HG03139 (cell line): ENCODE data around the gene PTGES.

ENCODE experiments used
- ATAC-seq: cut with Tn5 transposase; IDR thresholded peaks from one replicate; pipeline ENCODE4 v1.9.1; 2021; ENCODE audit not compliant: unreplicated experiment

Gene PTGES

DNA sequence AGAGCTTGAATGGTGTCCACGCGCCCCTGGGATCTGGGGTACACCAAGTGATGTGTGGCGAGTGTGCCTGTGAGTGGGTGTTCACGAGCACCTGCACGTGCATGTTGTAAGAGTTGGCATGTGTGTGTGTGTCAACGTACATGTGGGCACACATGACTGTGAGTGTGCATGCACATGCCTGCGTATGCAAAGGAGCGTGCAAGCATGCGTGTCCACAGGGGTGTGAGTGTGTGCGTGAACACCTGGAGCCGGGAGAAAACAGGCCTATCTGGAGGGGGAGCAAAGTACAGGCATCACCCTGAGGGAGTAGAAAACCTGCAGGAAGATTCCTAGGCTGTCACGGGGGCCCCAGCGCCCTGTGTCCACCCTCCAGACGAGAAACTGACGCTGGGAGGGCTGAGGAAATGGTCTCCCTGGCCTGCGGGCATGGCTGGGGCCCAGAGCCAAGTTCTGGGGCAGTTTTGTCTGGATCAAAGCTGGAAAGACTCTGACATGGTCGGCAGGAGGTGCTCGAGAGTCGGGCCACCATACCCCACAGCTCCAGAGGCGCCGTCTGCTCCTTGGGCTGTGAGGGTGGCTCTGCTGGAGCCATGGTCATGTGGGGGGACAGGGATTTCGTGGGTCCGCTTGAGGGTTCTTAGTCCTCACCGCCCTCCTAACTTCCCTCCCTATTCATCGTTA, 31.8 kb downstream of the PTGES start:
- ATAC-seq = no peak

DNA sequence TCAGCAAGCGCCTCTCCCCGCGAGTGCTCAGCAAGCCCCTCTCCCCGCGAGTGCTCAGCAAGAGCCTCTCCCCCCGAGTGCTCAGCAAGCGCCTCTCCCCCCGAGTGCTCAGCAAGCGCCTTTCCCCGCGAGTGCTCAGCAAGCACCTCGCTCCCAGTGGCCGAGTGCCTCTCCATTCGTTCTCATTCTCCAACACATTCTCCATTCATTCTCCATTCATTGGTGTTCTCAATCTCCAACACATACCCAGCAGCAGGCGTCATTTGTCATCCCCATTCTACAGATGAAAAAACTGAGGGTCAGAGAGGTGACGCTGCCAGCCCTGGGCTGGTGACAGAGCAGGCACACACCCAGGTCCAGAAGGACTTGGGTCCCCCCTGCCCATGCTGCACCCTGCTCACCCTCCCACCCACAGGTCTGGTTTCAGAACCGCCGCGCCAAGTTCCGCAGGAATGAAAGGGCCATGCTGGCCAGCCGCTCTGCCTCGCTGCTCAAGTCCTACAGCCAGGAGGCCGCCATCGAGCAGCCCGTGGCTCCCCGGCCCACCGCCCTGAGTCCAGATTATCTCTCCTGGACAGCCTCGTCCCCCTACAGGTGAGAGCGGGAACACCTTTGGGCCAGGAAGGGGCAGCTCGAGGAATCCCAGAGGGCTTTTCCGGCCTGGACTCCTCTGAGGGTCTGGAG, 32.5 kb downstream of the PTGES start:
- ATAC-seq = no peak

DNA sequence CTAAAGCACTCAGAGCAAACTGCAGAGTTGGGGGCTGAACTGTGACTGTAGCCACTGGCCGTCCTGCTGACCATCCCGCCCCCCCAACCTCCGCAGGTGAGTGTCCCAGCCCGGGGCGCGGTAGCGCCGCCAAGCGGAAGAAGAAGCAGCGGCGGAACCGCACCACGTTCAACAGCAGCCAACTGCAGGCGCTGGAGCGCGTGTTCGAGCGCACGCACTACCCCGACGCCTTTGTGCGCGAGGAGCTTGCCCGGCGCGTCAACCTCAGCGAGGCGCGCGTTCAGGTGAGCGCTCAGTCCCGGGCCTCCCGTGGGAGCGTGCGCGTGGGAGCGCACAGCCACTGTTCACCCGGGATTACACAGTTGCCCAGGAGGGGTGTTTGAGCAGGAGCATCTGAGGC, 33.7 kb downstream of the PTGES start:
- ATAC-seq = no peak

DNA sequence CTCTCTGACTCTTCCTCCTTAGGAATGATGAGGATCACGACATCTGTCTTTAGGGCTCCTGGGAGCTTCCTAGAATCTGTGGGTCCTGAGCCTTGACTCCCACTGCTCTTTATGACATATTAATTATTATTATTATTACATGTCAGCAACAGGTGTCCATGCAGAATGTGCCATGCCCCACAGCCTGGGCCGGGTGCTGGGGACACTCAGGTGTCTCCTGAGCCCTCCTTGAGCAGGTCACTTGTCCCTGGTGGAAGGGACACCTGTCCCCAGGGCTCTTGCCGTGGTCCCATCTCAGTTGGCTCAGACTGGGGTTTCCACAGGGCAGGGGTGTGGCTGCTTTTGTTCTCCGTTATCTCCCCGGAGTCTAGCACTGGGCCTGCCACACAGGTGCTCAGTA, 34.2 kb downstream of the PTGES start:
- no peak for ATAC-seq

DNA sequence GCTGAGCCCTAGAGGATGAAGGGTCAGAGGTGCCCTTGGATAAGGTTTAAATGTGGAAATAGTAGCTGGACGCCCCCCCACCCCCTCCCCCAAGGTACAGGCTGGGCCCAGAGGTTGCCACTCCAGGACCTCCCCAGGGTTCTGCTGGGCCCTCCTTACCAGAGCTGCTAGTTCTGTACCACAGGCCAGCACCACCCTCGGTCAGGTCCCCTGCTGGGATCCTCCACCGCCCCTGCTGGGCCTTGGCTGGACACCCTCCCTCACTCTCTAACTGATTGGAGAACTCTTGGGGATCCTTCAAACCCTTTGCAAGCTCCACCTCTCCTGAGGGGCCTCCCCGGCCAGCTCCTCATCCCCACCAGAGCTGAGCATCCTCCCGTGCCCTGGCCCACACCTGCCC, 34.9 kb downstream of the PTGES start:
- ATAC-seq = no peak

DNA sequence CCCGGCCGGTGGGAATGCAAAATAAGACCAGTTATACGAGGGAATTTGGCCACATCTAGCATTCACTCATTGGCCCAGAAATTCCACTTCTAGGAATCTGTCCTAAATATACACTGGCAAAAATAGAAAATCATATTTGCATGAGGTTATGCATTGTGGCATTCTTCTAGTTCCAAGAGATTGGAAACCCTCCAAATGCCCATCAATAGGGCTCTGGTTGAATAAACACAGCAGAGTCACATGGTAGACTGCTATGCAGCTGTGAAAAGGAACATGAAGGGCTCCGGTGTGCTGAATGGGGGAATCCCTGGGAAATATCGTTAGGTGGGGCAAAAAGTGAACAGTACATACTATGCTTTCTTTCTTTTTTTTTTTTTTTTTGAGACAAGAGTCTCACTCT, 36.8 kb downstream of the PTGES start:
- ATAC-seq = no peak

DNA sequence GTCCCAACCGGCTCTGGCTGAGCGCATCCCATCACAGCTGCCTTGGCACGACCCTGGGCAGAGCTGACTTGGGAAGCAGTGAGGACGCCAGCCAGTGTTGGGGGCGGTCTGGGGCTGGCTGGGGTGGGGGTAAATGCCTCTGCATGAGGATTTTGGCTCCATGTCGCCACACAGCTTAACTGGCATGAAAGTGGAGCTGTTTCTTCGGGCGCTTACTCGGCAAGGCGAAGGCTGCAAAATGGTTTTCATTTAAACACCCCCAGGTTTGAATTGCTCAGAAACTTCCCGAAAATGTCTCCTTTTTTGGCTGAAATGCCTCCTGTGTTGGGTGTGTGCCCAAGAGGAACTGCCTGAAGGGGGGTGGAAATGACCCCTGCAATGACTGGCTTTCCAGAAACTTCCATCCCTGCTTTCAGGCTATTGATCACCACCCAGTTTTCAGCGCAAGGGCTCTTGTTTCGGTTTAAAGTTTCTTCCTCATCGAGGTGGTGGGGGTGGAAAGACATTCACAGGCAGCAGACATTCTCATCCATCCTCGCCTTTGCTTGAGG, 38.3 kb downstream of the PTGES start:
- no peak for ATAC-seq

DNA sequence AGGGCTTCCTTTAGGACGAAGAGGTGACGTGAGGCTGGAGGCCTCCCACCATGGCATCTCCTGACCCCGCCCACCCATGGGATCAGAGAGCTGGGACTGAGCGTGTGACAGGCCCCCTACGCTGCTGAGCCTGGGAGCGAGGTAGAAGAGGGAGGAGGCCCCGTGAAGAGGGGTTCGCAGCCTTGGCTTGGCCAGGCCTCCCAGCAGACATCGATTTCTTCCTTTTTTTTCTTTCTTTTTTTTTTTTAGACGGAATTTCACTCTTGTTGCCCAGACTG, 39.5 kb downstream of the PTGES start:
- no peak for ATAC-seq

DNA sequence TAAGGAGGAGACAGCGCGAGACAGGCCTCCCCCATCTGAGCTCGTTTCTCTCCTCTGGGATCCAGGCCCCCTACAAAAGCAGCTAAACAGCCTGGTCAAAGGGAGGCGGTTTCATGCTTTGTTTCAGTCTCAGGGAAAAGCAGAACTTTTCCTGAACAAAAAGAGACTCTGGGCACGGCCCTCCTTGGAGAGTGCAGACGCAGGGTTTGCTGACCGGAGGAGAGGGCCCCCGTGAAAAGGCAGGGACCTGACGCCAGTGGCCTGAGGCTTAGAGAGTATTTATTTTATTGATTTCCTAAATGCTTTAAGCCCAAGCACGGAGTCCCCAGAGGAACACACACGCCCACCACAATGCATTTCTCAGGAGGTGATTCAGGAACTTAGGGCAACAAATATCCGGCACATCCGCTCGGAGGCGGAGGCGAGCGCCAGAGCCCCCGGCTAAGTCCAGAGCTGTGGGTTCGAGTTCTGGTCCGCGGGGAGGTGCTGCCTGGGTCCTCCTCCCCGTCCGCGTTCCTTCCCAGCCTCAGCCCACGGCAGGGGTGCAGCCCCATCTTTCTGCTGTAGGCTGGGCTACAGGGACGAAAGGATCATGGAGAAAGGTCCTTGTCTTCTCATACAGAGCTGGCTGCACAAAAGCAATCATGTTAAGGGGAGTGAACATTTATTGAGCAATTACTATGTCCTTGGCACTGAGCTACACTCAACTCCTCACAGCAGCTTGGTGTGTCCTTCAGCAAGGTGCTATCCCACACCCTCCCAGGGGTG, 40.0 kb downstream of the PTGES start:
- no peak for ATAC-seq

DNA sequence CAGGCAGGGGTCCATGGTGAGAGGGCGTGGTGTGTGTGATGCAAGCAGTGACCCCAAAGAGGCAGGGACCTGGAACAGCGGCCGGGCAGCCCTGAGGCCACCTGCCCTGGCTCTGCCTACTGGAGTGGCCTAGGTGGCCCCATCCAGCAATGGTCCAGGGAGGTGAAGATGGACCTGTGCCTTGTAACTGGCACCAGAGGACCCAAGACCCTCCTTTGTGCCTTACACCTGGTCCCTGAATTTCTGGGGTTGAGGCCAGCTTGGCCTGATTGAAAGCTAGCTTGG, 42.7 kb downstream of the PTGES start:
- no peak for ATAC-seq

DNA sequence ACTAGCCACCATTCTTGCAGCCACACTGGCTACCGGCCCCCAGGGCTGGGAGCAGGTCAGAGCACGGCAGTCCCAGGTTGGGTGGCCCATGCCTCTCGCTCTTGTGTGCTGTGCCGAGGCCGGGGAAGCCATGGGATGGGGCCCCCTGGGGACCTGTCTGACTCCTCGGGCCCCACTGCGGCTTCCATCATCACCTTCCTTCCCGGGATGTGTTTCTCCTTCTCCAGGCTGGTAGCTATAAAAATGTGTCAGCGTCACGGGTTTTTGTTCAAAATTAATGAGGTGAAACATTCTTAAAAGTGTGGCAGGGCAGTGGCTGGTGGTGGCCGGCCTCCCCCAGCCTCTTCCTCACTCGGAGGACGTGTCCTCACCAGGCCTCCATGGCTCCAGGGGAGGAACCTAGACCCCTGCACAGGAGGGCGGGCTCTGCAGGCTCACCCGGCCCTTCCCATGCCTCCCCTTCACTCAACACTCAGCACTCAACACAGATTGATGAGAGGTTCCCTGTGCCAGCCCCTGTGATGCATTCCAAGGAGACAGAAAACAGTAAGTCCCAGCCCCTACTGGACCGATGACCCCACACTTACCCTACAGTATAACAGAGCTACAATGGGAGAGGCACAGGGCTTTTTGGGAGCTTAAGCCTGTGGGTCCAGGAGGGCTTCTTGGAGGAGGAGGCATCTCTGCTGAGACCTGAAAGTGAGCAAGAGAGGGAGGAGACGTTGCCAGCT, 43.2 kb downstream of the PTGES start:
- ATAC-seq = no peak

DNA sequence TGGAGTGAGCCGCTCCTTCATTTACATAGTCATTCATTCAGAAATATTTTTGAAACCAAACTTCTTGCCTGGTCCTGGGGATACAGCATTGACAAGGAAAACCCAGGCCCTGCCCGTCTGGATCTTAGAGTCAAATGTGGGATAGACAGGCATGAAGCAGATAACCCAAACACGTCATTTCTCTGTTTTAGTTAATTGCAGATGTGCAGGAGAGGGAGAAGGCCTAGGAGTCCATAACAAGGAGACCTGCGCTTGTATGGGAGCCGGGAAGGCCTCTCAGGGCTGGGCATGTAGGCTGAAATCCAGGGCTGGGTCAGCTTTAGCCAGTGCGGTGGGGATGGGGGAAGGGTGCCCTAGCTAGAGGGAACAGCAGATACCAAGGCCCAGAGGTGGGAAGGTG, 44.0 kb downstream of the PTGES start:
- ATAC-seq = no peak

DNA sequence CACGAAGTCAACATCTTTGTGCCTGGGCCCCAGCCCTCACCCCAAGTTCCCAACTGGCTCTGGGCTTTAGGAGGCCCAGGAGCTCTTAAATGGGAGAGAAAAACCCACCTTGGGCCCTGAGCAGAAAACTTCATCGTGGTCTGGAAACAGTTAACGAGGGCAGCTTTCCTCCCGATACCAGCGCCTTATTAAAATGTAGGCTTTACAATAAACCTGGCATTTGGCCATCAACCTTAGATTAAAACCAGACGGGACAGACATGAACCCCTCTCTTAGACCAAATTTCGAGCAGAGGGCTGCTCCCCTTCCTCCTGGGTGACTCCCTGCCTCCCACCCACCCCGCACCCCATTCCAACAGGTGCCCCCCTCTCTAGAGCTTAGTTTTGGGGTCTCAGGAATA, 48.0 kb downstream of the PTGES start:
- no peak for ATAC-seq

DNA sequence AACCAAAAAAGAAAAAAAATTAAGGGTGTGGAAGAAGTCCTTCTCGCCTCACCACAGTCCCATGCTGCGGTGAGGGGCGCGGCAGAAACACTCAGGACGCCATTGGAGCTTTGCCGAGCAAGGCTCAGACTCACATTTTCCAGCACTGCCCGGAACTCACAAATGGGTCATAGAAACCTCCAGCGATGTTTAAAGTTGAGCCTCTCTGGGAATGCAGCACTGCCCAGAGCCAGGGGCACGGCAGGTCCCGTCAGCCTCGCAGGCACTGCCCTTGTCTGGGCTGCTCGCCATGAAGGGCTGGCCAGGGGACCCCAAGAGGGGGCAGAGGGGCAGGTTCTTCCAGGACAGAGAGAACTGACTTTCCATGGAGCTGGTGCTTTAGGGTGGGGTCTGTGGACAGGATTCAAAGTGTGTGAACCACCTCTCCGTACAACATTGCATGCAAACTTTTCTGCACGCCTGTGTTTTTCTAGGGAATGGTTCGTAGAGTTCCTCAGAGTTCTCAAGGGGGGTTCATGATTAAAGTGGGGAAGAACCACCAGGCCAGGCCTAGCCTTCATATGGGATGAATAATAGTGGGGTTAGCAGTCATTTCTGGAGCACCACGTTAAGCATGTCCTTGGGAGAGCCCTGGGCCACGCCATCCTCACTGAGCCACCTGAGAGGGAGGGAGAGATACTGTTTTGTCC, 49.0 kb downstream of the PTGES start:
- no peak for ATAC-seq

DNA sequence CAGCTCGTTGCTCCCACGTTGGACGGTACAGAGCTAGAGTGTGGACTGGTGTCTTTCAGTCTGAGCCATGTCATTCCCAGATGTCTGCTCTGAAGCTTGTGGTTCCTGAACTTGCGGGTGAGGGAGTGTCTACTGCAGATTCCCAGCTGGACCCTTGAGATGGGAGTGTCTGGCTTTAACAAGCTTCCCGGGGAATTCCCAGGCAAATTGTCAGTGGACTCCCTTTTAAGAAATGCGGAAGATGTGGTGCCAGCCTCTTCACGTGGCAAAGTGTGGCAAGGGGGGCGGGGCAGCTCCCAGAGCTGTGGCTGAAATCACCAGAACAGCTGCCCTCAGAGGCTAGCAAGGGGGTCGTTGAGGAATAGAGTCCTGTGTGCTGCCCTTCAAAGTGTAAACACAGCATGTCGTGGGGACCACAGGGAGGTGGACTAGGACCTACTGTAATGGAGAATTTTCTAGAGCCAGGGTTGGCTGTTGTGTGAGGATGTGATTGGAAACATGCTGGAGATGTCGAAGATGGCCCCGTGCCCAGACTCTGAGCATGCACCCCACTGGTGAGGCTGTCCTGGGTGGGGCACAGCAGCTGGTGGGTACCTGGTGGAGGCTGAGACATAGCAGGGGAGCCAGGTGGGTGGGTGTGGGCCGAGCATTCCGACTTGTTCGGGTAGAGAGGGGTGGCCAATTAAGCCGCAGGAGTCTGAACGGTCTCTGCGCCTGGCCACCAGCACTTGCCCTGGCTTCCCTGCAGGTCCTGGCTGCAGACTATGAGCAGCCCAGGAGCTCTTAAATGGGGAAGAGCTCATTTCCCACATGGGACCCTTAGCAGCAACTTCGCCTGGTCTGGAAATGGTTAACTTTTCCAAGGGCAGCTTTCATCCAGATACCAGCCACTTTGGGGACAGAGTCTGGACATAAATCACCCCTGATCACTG, 50.0 kb downstream of the PTGES start:
- ATAC-seq = no peak

DNA sequence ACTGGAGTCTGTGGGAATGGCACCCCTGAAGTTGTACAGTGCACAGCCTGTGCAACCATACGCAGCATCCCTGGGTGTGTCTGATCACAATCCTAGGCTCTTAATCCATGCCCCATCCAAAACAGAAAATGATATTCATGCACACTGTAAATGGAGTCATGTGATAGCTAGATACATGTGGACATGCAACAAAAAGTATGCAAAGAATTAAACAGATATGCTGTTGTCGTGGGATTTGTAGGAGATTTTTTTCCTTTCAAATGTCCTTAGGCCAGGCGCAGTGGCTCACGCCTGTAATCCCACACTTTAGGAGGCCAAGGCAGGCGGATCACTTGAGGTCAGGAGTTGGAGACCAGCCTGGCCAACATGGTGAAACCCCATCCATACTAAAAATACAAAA, 51.3 kb downstream of the PTGES start:
- no peak for ATAC-seq

DNA sequence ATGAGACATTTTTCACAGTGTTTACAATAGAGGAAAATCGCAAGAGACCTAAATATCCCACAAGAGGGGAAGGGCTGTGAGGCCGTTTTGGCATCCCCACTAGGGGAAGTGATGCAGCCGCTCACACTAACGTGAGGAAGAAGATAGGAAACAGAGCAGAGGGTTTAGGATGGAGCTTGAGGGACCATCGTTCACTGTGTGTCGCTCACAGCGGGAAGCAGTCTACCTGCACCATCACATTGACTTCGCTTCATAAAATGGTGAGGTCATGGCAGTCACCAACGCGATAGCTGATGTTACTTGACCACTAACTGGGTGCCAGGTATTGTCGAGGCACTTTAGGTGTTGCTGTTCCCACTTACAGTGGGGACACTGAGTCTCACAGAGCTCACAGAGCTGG, 51.8 kb downstream of the PTGES start:
- ATAC-seq = no peak

DNA sequence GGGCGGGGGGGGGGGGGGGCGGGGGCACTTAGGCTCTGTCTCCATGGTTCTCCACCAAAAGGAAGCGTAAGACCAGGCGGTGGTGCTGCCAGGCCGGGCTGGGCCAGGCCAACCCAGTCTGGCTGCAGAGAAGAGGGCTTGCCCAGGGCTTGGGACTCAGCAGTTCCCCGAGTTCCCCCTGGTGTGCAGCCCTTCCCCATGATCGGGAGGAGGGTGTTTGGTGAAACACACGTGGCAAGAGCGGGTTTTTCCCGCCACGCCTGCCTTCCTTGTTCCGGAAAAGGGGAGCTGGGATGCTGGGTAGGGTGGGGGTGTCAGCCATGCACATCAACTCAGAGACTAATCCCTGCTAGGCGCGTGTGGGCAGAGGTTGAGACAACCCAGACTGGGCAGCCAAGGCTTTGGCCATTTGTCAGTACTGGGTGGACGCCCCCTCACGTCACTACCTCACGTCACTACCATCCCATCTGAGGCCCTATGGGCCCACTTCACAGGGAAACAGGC, 54.5 kb downstream of the PTGES start:
- ATAC-seq = no peak

DNA sequence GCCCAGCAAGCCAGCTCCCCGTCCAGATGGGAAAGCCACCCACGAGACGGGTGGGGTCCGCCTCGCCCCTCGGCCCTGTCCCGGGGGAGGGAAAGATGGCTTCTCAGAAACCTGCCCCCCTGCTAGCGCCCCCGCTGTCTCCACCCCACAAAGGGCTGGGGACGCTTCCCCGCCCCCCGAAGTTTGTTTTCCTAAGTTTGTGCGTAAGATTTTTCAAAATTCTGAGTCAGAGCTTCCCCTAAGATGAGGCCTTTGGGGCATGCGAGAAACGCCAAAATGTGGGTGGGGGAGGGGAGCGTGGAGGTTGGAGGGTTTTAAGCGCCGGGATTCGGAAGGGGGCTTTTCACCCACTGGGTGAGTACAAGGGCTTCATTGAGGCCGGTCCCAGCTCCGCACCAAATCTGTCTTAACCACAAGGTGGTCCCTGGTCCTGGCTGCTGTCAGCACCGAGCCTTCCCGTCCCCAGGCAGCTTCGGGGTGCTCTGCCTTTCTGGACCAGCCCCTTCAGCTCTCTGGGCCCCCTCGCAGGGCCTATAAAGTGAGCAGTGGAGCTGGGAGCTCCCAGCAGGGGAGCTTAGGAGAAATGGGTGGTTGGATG, 55.1 kb downstream of the PTGES start:
- no peak for ATAC-seq
